ENCODE results near the gene SLC28A3.
"Not testable (repeated sequence)": the region's sequence is repeated elsewhere in the genome, so short reads cannot be mapped to it uniquely, and the experiment has no call there.

Gene SLC28A3, protein sequence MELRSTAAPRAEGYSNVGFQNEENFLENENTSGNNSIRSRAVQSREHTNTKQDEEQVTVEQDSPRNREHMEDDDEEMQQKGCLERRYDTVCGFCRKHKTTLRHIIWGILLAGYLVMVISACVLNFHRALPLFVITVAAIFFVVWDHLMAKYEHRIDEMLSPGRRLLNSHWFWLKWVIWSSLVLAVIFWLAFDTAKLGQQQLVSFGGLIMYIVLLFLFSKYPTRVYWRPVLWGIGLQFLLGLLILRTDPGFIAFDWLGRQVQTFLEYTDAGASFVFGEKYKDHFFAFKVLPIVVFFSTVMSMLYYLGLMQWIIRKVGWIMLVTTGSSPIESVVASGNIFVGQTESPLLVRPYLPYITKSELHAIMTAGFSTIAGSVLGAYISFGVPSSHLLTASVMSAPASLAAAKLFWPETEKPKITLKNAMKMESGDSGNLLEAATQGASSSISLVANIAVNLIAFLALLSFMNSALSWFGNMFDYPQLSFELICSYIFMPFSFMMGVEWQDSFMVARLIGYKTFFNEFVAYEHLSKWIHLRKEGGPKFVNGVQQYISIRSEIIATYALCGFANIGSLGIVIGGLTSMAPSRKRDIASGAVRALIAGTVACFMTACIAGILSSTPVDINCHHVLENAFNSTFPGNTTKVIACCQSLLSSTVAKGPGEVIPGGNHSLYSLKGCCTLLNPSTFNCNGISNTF
- long read RNA-seq, partial matches to known transcripts, result 2 of 19 reads
- long read RNA-seq, other reads (novel, unspliced or antisense), result 17 of 19 reads

- no peak for DNase-seq (ENCODE audit: low read depth in 1 of 2, low spot score in 1 of 2)
- TF ChIP-seq, protein P1, sequence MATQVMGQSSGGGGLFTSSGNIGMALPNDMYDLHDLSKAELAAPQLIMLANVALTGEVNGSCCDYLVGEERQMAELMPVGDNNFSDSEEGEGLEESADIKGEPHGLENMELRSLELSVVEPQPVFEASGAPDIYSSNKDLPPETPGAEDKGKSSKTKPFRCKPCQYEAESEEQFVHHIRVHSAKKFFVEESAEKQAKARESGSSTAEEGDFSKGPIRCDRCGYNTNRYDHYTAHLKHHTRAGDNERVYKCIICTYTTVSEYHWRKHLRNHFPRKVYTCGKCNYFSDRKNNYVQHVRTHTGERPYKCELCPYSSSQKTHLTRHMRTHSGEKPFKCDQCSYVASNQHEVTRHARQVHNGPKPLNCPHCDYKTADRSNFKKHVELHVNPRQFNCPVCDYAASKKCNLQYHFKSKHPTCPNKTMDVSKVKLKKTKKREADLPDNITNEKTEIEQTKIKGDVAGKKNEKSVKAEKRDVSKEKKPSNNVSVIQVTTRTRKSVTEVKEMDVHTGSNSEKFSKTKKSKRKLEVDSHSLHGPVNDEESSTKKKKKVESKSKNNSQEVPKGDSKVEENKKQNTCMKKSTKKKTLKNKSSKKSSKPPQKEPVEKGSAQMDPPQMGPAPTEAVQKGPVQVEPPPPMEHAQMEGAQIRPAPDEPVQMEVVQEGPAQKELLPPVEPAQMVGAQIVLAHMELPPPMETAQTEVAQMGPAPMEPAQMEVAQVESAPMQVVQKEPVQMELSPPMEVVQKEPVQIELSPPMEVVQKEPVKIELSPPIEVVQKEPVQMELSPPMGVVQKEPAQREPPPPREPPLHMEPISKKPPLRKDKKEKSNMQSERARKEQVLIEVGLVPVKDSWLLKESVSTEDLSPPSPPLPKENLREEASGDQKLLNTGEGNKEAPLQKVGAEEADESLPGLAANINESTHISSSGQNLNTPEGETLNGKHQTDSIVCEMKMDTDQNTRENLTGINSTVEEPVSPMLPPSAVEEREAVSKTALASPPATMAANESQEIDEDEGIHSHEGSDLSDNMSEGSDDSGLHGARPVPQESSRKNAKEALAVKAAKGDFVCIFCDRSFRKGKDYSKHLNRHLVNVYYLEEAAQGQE (IDR thresholded peaks at IDR 0.05; ENCODE audit: insufficient replicate concordance, low read depth), result no peak
- no peak for TF ChIP-seq SPI1 (IDR thresholded peaks at IDR 0.05; ENCODE audit: borderline replicate concordance, low read depth)
- no peak for TF ChIP-seq GABPA (IDR thresholded peaks at IDR 0.05; ENCODE audit: low read depth)
- no peak for TF ChIP-seq POLR2AphosphoS5 (IDR thresholded peaks at IDR 0.05; ENCODE audit: low read depth)
- TF ChIP-seq CTCF (IDR thresholded peaks at IDR 0.05; ENCODE audit: insufficient read depth, low read length), result no peak
- H3K4me3 ChIP-seq (replicated peaks; ENCODE audit: insufficient read depth, low read length), result no peak within 1 kb of the TSS
- no peaks in the 10 kb centered on the region for H3K27me3 ChIP-seq (ENCODE audit: insufficient read depth, poor library complexity, severe bottlenecking)
- H3K27ac ChIP-seq (replicated peaks), result no peak within 1 kb of the TSS
Observed at GRCh38 chr9:84340535-84340934, at the start of gene SLC28A3. Gene SLC28A3 (minus strand): TSS chr9:84340758. CDS start chr9:84340633, 125 bp downstream.

DNA sequence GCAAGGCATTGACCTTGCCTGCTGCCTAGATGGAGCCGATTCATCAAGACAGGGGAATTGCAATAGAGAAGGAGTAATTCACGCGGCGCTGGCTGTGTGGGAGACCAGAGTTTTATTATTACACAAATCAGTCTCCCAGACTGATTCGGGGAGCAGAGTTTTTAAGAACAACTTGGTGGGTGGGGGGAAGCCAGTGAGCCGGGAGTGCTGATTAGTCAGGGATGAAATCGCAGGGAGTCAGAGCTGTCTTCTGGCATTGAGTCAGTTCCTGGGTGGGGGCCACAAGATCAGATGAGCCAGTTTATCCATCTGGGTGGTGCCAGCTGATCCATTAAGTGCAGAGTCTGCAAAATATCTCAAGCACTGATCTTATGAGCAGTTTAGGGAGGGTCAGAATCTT is 49.7 kb upstream of the SLC28A3 start:
- not testable (repeated sequence) for DNase-seq (ENCODE audit: low read depth in 1 of 2, low spot score in 1 of 2); H3K4me3 ChIP-seq (replicated peaks; ENCODE audit: insufficient read depth, low read length)

DNA sequence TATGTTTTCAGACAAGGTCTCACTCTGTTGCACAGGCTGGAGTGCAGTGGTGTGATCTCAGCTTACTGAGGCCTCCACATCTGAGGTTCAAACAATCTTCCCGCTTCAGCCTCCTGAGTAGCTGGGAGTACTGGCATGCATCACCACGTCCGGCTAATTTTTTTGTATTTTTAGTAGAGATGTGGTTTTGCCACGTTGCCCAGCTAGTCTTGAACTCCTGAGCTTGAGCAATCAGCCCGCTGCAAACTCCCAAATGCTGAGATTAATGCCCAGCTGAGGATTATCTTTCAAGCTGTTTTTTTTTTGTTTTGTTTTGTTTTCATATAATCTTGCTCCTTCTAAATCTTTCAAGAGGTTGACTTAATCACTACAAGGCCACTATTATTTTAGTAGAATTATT is 47.3 kb upstream of the SLC28A3 start:
- Histone ChIP-seq H3K27me3 (ENCODE audit: insufficient read depth, poor library complexity, severe bottlenecking) (no peaks in the 10 kb centered on the region), H3K4me3 (replicated peaks; ENCODE audit: insufficient read depth, low read length) (no peak overlapping the region), H3K27ac (replicated peaks) (no peak overlapping the region)
- peak in 1 of 2 experiments; percentile 61 for DNase-seq (ENCODE audit: low read depth in 1 of 2, low spot score in 1 of 2)
- no peak for TF ChIP-seq GABPA (IDR thresholded peaks at IDR 0.05; ENCODE audit: low read depth)
- TF ChIP-seq, protein P1 (IDR thresholded peaks at IDR 0.05; ENCODE audit: insufficient replicate concordance, low read depth), result no peak
- TF ChIP-seq SPI1 (IDR thresholded peaks at IDR 0.05; ENCODE audit: borderline replicate concordance, low read depth), result no peak

More for the DNA sequence above, 49.7 kb upstream of the SLC28A3 start:
- H3K27ac ChIP-seq (replicated peaks); H3K27me3 ChIP-seq (ENCODE audit: insufficient read depth, poor library complexity, severe bottlenecking): not testable (repeated sequence)

DNA sequence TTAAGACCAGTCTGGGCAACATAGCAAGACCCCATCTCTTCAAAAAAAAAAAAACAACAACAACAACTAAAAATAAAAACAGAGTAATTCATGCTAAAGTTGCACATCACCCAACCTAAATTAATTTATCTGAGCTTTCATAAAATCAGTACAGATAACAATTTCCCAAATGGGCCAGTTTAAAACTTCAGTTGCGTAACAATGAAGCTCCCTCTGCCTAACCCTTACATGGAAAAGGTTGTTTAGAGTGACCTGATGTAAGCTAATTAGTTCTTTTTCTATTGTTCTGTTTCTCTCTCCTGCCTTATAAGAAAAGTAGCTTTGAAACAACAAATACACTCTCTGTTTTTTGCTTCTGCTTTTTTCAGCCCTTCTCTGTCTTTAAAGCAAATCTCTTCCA is 46.2 kb upstream of the SLC28A3 start:
- no peak for DNase-seq (ENCODE audit: low read depth in 1 of 2, low spot score in 1 of 2)
- no peaks in the 10 kb centered on the region for H3K27me3 ChIP-seq (ENCODE audit: insufficient read depth, poor library complexity, severe bottlenecking)
- TF ChIP-seq SPI1 (IDR thresholded peaks at IDR 0.05; ENCODE audit: borderline replicate concordance, low read depth) (no peak), POLR2AphosphoS5 (IDR thresholded peaks at IDR 0.05; ENCODE audit: low read depth) (no peak), GABPA (IDR thresholded peaks at IDR 0.05; ENCODE audit: low read depth) (no peak), CTCF (IDR thresholded peaks at IDR 0.05; ENCODE audit: insufficient read depth, low read length) (no peak)
- TF ChIP-seq, protein P1 (IDR thresholded peaks at IDR 0.05; ENCODE audit: insufficient replicate concordance, low read depth), result no peak
- H3K4me3 ChIP-seq (replicated peaks; ENCODE audit: insufficient read depth, low read length), result no peak overlapping the region
- H3K27ac ChIP-seq (replicated peaks), result no peak overlapping the region

All from HL-60 (cell line).